Kidney tubule cell (primary cell): ENCODE measurements around the gene MGST3.
"Not testable (repeated sequence)": the region's sequence is repeated elsewhere in the genome, so short reads cannot be mapped to it uniquely, and the experiment has no call there.

Experiments
- DNase-seq: peaks from one replicate; pipeline ENCODE4 v3.0.0-alpha.2; 2018; ENCODE audit warnings: low spot score

The MGST3 gene

DNA sequence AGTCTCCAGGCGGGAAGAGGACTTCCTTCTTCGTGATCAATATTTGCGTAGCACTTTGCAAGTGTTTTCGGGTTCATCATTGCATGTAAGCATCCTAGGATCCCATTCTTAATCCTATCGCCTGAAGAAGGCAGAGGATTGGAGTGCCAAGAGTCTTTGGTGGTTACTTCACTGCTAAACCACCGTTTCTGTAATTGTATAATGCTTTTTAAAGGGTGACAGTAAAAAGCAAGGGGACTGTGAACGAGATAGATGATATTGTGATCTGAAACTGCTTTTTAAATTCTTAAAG lies 67.7 kb downstream of the MGST3 start:
- no peak for DNase-seq

DNA sequence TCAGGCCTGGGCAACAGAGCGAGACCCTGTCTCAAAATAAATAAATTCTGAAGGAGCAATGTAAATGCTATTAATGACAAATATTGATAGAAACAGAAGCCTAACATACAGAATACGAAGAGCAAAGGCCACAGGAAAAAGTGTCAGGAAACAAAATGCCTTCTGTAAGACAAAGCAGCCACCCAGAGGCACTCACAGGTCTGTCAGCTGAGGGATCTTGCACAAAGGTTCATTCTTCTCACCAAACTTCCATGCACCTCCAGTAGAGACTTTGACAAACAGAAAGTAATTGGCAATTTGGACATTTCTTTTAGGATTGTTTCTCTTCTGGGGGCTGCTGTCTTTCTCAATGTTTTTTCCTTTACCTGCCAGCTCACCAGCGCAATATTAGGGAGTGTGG lies 68.5 kb downstream of the MGST3 start:
- no peak for DNase-seq

DNA sequence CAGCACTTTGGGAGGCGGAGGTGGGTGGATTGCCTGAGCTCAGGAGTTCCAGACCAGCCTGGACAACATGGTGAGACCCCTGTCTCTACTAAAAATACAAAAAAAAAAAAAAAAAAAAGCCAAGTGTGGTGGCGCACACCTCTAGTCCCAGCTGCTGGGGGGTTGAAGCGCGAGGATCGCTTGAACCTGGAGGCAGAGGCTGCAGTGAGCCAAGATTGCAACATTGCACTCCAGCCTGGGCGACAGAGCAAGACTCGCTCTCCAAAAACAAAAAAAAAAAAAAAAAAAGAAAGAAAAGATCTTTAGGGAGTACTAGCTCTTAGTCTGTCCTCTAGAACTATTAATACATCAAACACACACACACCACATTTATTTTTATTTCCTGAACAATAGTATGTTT lies 70.9 kb downstream of the MGST3 start:
- DNase-seq = not testable (repeated sequence)

DNA sequence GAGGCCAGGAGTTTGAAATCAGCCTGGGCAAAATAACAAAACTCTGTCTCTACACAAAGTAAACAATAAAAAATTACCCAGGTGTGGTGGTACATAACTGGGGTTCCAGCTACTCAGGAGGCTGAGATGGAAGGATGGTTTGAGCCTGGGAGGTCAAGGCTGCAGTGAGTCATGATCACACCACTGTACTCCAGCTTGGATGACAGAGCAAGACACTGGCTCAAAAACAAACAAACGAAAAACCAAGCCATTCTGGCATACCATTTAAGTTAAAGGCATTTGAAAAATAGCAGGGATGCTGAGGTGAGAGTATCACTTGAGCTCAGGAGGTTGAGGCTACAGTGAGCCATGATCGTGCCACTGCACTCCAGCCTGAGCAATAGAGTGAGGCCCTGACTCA lies 72.6 kb downstream of the MGST3 start:
- peak; percentile 56 for DNase-seq
